IPS-18c (cell line): ENCODE results near the gene EFCAB13.
"Not testable (repeated sequence)": the region's sequence is repeated elsewhere in the genome, so short reads cannot be mapped to it uniquely, and the experiment has no call there.

ENCODE experiments used
- H3K4me3 ChIP-seq: 2 replicates; pipeline ENCODE4 v1.7.0; 2013; ENCODE audit warnings: low read depth, mild to moderate bottlenecking, low read length, moderate library complexity; ENCODE audit not compliant: insufficient read depth
- H3K9me3 ChIP-seq: one replicate; pipeline ENCODE4 v1.6.1; 2013; ENCODE audit warnings: mild to moderate bottlenecking, low read length, moderate library complexity; ENCODE audit not compliant: control insufficient read depth, insufficient read depth

Gene EFCAB13

GRCh38 chr17:47472073-47472472, 148.3 kb downstream of the EFCAB13 start:
- not testable (repeated sequence) for H3K4me3 ChIP-seq, H3K9me3 ChIP-seq
